Right renal pelvis (tissue), 4 donors: ENCODE data around the gene FBL. TPM values are rescaled to one million over a fixed set of nuclear protein-coding genes. Genes with fewer than 3 reads are reported as not detected.
A peak's percentile ranks its signal among the peaks of the same experiment; 100 is the strongest.

ENCODE experiments used
- DNase-seq, 4 donors: peaks; one replicate each; pipeline ENCODE4 v3.0.0-alpha.2; 2013; ENCODE audit warnings: low read depth in 4 of 4, low spot score in 3 of 4, missing footprints in 1 of 4
- polyA plus RNA-seq, 4 donors: library from polyadenylated mRNA; unstranded; fragments of 120-200 nt; gene quantifications; one replicate each; pipeline ENCODE4 v1.2.1, GENCODE V29; 2013; ENCODE audit not compliant: insufficient read length in 4 of 4

FBL gene
- polyA plus RNA-seq, 4 donors: 308 to 340 (median 323) TPM

- DNase-seq: no peak
Observed at GRCh38 chr19:39845172-39845571, 1.0 kb downstream of the FBL start.

- no peak for DNase-seq
Observed at GRCh38 chr19:39843919-39844793, 2.0 kb downstream of the FBL start.

- no peak for DNase-seq
Observed at GRCh38 chr19:39842693-39843435, 3.3 kb downstream of the FBL start.

GRCh38 chr19:39841041-39841440, 5.1 kb downstream of the FBL start:
- DNase-seq: no peak

GRCh38 chr19:39840492-39840891, 5.7 kb downstream of the FBL start:
- DNase-seq: no peak

GRCh38 chr19:39839678-39840327, 6.4 kb downstream of the FBL start:
- no peak for DNase-seq

- DNase-seq: no peak
Observed at GRCh38 chr19:39838569-39838968, 7.6 kb downstream of the FBL start.

- no peak for DNase-seq
Observed at GRCh38 chr19:39837978-39838377, 8.2 kb downstream of the FBL start.

- no peak for DNase-seq
Observed at GRCh38 chr19:39834287-39834841, 11.8 kb downstream of the FBL start.

GRCh38 chr19:39833464-39834286, 12.5 kb downstream of the FBL start, which contains the start of gene DYRK1B:
DYRK1B (minus strand) TSS chr19:39834162; CDS start chr19:39831867, 2,295 bp downstream.
- DNase-seq: peak; percentile 93 to 95 (median 94)

- no peak for DNase-seq
Observed at GRCh38 chr19:39833160-39833463, 13.1 kb downstream of the FBL start.

- DNase-seq: no peak
Observed at GRCh38 chr19:39832341-39833083, 13.7 kb downstream of the FBL start.

- DNase-seq: no peak
Observed at GRCh38 chr19:39831679-39832078, 14.5 kb downstream of the FBL start.

GRCh38 chr19:39830847-39831246, 15.3 kb downstream of the FBL start:
- DNase-seq: no peak

GRCh38 chr19:39830406-39830805, 15.8 kb downstream of the FBL start:
- DNase-seq: no peak

GRCh38 chr19:39829702-39830275, 16.4 kb downstream of the FBL start:
- no peak for DNase-seq

- DNase-seq: no peak
Observed at GRCh38 chr19:39828654-39829032, 17.5 kb downstream of the FBL start.

GRCh38 chr19:39828015-39828653, 18.0 kb downstream of the FBL start:
- DNase-seq: no peak

- no peak for DNase-seq
Observed at GRCh38 chr19:39827216-39827615, 19.0 kb downstream of the FBL start.
